Kidney glomerular epithelial cell (primary cell): ENCODE data around the gene TNRC6C.

Source experiments
- DNase-seq: peaks from one replicate; lab custom pipeline; 2025; lab: John Stamatoyannopoulos, UW

TNRC6C gene

DNA sequence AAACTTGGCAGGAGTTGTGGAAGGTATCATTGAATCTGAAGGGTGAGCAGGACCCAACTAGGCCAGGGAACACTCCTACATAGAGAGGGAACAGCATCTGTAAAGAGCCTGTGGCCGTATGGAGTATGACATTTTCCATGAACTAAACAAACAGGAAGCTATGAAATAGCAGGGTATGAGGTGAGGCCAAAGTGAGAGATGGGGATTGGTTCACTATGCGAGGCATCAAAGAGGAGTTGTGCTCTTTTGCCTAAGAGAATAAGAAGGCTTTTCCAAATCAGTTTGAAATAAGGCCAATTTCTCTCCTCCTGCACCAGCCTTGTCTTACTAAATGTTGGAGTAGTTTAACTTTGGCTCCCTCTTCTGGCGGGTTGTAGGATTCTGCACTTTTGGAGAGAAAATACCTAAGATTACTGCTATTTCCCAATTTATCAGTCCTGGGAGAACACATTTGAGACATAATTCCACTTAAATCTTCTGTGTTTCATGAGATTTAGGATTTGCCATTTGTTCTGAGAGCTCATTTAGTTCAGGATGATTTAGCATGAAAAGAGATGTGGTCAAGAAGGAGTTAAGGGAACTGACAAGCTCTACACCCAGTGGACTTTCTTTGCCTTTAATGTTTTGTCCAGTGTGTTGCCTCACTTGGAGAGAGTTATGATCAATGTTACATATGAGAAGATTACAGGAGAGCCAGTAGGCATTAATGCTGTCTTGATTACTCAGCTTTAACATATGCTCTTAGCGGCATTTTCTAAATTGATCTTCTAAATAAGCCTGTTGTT is 55.4 kb downstream of the TNRC6C start:
- peak; percentile 17 for DNase-seq

DNA sequence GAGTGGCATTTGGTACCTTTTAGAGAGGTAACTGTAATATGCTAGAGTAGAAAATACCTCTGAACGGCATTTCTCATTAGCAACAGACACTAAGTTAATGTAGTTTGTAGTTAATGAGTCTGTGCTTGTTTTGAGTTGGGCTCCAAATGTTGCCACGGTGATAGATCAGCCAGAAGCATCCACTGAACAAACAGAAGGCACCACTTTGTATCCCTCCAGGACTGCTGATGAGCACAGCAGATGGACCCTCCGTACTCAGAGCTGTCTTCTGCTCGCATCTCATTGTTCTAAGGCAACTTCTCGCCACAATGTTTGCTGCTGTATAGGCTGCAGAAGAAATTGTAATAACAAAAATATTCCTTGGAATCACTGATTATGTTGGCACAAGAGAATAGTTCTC is 56.1 kb downstream of the TNRC6C start:
- DNase-seq: no peak

DNA sequence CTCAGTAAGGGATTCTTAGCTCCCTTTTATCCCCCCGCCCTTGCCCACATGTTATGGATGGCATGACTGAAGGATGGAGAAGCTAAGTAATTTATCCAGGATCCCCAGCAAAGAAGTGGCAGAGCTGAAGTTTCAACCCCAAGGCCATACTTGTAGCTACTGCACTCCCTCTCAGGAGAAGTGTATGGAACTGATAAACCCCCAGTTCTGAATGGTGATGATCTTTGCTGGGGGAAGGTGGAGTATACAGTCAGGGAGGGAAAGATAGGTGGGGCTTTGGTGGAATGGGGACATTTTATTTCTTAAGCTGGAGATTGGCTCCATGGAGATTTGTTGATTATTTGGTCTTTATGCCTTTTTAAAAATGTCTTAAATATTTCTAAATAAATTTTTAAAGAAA is 58.3 kb downstream of the TNRC6C start:
- no peak for DNase-seq

DNA sequence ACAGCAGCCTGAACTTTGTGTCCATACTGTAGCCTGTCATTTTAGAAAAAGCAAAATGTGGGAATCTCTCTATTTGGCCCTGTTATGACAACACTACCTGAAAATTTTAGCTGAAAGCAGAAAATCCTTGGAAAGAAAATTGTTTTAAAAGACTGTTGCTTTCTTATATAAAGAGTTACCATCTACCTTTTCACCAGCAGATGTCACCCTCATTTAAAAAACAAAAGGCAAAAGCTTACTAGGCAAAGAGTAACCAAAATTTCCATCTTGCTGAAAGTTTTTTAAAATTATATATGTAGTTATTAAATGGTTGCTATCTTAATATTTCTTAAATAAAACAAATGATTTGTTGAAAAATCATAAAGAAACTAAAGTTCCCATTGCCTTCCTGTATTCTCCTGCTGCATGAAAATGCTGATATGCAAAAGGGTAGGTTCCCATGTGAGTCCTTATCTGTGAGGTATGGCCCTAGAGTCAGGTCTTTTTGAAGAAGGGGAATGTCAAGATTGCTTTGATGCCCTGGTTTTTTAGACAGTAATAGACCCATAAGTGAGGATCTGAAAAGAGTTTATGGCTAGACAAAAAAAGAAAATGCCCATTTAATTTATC is 61.0 kb downstream of the TNRC6C start:
- peak; percentile 38 for DNase-seq

DNA sequence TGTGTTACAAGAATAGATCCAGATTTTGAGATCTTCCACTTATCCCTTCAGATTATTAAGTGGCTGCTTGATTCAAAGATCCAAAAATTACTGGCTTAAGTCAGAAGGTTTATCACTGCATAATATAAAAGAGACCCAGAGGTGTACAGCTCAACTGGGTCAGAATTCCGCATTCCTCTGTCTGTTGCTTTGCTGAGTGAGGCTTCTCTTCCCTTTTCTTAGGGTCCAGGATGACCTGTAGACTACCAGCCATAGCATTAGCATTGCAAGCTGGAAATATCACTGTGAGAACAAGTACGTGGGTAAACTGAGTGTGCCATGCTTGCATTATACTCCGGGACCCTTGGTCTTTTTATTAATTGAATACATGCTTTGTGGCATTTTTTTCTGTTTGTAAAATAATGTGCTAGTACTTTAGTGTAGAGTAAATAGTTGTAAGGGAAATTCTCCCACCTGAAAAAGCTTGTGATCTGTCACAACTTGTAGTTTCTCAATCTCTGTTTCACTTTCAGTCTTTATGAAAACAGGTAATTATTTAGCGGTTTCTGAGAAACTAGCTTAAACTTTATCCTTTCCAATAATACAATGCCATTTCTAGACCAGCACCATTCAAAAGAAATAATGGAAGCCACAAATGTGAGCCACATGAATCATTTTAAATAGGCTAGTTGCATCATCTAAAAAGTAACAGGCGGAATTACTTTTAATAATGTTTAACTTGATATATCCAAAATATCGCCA is 61.6 kb downstream of the TNRC6C start:
- no peak for DNase-seq

DNA sequence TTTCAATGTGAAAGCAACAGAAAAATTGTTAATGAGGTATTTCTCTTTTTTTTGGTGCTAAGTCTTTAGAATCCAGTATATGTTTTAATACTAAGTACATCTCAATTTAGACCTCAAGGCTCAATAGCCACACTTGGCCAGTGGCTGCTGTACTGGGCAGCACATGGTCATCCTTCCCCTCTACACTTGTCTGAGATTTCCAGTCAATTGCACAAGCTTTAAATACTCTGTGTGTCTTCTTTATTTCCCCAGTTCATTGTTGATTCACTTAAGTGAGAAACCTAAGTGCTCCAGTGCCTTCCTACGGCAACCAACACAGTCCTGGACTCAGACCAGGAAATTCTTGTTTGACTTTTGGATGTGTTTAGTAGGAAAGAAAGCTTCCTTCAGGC is 62.2 kb downstream of the TNRC6C start:
- DNase-seq: no peak

DNA sequence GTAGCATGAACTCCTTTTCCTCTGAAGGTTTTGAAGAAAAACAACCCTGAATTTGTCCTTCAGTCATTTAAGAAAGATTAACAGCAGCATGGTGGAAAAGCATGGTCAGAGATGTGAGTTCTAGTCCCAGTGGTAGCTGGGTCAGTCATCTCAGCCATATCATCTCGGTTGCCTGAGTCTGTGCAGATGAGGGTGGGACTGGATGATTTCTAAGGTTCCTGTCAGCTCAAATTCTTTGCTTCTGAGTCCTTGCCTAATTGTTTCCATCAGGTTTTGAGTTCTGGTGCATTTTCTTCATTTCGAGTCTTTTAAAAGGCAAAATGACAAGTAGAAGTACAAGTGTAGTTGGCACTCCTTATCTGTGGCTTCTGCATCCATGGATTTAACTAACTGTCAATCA is 63.9 kb downstream of the TNRC6C start:
- DNase-seq: no peak

DNA sequence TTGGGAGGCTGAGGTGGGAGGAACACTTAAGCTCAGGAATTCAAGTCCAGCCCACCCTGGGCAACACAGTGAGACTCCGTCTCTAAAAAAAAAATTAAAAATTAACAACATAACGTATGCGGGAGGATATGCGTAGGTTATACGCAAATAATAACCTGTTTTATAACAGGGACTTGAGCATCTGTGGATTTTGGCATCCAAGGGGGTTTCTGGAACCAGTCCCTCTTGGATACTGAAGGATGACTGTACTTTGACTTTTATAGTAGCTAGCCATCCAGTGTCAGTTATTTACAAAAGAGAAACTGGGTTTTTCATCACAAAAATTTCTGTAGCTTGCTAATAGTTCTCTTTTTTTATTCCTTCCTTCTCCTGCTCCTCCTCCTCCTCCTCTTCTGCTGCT is 64.5 kb downstream of the TNRC6C start:
- no peak for DNase-seq

DNA sequence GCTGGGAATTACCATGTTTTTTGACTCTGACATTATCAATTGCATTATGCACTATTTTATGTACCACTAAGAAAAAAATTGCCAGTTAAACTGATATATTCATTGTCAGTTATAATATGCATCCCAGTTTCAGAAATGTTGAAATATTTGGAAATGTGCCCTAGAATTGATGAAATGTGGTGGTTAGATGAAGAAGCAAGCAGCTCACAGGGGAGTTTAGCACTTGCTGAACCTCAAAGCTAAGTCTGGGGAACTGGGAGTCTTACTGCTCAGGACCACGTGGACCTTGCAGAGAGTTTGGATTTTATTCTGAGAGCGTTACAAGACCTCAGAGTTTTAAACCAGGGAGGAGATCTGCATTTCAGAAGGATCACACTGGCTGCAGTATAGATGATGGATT is 67.9 kb downstream of the TNRC6C start:
- DNase-seq: no peak

DNA sequence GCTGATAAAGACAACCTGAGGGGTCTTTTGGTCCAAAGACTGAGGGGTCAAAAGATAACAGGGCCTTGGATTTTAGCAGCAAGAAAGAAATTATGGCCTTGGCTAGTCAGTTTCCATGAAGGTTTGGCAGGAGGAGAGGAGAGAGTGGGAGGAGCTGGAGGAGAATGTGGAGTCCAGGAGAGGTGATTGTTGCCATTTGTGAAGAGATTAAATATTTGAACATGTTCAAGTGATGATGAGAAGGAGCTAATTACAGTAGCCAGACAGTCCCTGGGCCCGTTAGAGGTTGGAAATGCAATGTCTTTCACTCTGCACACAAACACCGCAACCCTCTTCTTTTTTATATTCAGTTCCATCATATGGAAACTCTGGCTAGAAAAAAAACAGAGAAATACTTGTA is 68.6 kb downstream of the TNRC6C start:
- DNase-seq: no peak

DNA sequence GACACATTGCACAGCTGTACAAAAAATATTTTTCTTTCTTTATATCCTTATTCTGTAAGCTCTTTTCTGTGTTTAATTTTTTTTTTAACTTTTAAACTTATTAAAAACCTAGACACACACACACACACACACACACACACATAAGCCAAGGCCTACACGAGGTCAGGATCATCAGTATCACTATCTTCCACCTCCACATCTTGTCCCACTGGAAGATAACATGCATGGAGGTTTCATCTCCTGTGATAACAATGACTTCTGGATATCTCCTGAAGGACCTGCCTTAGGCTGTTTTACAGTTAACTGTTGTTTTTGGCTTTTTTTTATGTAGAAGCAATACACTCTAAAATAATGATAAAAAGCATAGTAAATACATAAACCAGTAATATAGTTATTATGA is 71.2 kb downstream of the TNRC6C start:
- DNase-seq: no peak

DNA sequence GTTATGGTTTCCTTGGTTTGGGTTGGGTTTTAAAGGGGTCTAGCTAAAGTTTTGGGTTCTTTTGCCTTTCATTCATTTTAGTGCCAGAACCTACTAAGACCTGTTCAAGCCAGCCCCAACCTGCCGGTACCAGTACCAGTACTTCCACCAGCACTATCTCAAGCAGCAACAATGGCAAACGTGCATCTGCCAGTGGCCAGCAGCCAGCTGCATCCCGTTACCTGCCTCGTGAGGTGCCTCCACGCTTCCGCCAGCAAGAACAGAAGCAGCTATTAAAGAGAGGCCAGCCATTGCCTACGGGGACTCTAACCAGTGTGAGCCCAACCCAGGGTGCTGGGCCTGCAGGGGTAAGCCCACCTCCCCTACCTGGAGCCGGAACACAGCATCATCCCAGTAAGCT is 72.9 kb downstream of the TNRC6C start:
- no peak for DNase-seq

DNA sequence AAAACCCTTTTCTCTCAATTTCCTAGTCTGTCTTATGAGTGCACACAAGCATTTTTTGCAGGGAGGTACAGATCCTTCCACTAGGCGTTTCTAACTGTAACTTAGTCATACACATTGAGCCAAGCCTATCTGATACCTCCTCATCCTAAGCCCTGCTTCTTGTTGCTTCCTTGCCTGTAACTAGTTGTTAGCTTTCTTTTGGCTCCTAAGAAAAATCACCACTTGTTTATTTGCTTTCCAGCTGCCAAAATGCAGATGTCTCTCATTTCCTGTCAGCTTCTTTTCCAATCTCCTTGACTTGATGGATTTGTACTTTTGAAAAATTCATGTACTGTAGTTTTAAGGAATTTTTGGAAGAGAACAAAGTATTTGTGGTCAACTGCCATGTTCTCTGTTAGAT is 73.7 kb downstream of the TNRC6C start:
- DNase-seq: no peak

DNA sequence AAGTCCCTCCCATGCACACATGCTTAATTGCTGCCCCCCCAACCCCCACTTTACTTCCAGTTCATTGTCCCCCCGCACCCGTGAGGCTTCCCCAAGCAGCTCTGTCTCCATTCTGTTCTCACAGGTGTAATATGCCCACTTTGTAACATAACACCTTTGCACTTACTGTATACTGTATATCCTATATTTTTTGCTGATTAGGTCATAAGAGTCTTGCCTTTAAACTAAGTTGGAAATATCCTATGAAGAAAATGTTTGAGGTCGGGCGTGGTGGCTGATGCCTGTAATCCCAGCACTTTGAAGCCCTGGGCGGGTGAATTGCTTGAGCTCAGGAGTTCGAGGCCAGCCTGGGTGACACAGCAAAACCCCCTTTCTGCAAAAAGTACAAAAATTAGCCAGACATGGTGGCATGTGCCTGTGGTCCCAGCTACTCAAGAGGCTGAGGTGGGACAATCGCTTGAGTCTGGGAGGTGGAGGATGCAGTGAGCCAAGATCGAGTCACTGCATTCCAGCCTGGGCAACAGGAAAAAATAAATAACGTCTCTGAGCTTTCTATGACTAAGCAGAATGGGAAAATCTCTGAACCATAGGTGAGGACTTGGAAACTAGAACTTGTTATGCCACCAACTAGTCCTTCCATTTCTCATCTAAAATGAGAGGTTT is 76.1 kb downstream of the TNRC6C start:
- peak; percentile 31 for DNase-seq

DNA sequence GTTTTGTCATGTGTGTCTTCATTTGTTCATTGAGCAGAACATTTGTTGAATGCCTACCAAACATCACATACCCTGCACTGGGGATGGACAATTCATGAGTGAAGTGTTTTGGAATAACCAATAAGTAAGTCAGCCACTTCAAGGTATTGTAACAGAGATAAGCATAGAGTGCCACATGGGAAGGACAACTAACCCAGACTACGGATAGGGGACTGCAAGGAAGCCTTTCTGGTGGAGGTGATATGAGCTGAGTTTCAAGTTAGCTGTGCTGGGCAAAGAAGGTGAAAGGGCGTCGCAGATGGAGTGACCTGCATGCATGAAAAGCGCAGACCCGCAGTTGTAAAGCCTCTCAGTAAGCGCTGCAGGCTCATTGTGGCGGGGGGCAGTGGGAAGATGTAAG is 78.8 kb downstream of the TNRC6C start:
- no peak for DNase-seq

DNA sequence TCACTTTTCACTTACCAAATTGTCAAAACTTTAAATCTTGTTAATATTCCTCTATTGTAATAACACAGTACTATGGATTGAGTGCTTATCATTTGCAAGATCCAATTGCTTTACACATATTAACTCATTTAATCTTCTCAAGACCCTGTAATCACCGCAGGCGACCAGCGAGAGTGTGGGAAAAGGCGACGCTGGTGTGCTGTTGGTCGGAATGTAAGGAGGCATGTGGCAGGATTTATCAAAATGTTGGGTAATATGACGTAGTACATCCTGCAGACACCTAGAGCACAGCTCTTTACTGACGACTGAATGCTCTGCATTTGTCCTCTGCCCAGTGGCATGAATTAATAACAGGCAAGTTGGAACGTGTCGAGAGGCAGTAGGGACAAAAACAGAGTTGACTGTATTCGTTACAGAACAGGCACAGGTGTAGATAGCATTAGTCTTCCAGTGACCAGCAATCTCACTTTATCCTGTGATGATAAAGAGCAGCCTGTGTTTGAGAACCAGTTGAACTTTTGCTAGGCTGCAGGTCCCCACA is 80.3 kb downstream of the TNRC6C start:
- no peak for DNase-seq

DNA sequence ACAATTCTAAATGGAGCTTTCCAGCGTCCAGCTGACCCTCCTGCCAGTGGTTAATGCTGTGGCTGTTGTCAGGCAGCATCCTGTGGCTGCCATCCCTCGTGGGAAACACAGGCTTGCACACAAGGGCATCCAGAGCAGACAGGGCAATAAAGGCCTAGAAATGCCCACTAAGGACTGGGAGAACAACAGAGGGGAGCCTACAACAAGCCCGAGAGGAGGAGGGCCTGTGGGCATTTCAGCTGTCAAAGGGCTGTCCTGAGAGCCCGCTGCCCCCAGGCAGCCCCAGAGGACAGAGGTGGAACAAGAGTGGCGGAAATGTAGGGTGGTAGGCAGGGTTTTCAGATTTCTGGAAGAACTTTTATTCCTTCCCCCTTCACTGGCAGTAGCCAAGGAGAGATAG is 81.1 kb downstream of the TNRC6C start:
- DNase-seq: no peak

DNA sequence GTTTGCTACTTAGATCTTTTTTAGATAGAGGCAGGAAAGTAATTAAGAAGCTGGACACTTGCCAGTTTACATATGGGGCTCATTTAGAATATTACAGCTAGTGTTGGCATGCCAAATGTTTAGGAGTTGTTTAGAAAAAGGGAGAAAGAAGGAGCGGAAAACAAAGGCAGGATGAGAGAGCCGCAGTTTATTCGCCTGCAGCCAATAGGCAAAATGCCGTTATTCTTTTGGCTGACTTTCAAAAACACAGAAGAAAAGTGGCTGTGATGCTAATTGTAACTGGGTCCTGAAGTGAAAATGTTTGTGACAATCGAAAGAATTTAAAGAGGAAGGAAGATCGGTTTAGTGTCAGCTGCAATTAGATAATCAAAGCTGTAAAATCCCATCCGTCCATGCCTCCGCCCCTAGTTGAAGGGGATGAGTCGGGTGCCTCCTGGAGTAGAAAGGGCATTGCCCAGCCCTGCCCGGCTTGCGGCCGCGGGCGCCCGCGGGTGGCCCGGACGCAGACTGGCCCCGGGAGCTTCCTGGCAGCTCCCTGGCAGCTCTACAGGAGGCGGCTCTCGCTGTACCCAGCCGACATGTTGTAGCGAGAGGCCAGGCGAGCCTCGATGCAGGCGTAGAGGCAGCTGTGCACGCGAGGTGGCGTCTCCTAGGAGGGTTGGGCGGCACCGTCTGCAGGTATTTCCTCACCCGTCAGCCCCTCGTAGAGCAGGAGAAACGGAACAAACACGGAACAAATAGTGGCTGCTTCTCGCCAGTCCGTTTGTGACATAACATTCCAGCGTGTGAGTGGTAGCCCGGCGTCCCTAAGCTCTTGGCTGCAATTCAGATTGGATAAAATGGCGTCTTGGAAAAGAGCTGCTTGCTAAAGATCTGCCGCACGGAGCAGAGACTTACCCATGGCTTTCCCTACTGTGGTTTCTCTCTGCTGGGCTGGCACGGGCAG is 82.2 kb downstream of the TNRC6C start:
- no peak for DNase-seq

DNA sequence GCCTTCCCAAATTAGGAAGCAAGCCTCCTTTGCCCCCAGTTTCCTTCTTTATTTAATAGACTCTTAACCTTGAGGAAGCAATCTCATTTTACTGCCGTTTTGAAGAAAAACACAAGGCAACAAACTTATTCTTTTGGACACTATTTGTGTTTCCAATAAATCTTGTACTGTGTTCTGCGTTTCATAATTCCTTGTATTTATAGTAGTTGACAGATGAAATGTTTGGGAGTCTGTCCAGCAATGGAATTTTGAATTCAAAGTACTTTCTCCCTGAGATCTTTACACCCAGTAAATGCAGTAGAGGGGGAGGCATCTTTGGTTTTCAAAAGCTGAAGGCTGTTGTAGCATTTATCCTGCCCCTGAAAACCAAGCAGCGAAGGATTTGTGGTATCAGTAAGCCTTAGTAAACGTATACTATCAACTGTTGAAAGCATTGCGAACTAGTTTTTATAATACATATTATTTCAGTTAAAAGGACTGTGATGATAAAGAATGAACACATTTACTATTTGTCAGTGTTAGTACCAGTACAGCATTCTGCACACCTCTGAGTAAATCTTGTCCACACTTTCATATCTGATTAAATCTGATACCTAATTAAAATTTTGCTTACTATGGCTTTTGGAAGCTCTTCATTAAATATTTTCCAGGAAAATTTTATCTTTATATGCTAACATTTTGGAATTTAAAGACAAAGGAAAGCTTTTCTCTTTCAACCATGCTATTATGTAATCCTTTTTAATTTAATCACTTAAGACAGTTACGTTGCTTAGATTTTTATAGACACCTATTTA is 83.1 kb downstream of the TNRC6C start:
- no peak for DNase-seq

DNA sequence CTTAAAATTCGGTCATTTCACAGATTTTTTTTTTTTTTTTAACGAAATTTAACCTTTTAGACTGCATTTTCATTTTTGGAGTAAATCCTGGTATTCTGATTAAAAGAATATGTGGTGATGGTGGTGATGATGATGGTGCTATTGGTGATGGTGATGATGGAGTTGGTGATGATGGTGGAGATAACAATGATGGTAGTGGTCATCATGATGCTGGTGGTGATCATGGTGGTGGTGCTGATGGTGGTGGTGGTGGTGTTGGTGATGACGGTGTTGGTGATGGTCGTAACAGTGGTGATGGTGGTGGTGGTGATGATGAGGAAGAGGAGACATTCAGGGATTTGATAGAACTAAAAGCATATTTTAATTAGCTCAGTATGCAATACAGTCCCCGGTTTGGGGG is 84.0 kb downstream of the TNRC6C start:
- DNase-seq: no peak

DNA sequence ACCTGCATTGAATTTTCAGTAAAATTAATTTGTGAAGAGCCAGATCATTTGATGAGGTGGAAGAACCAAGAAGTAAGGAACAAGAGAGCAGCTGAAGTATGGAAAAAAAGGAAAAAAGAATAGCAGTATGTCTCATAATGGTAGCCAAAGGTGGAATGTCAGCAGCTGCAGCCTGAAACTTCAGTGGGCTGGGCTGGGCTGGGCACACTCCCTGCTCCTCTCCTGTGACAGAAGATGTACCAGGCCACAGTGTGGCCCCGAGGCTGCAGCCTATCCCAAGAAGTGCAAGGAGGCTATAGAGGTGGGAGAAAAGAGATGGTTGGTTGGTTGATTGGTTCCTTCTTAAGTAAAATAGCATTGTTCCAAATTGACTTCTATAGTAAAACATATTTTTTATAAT is 84.5 kb downstream of the TNRC6C start:
- DNase-seq: no peak
